Parathyroid adenoma (tissue), 2 donors: ENCODE measurements around the gene CDCA7.

Experiments
- H2AFZ ChIP-seq: fragments of 300-600 bp; sonication (generic); one replicate; pipeline ENCODE4 v1.7.0; 2017; ENCODE audit warnings: antibody characterized with exemption, mild to moderate bottlenecking
- H3K27ac ChIP-seq: fragments of 300-600 bp; sonication (generic); one replicate; pipeline ENCODE4 v1.7.0; 2017
- H3K27me3 ChIP-seq: fragments of 300-600 bp; sonication (generic); one replicate; pipeline ENCODE4 v1.7.0; 2017; ENCODE audit warnings: low read length; ENCODE audit not compliant: control insufficient read depth, insufficient read depth
- H3K36me3 ChIP-seq: fragments of 300-600 bp; sonication (generic); one replicate; pipeline ENCODE4 v1.7.0; 2017; ENCODE audit warnings: low read length; ENCODE audit not compliant: control insufficient read depth, insufficient read depth
- H3K4me1 ChIP-seq: fragments of 300-600 bp; sonication (generic); one replicate; pipeline ENCODE4 v1.7.0; 2017; ENCODE audit warnings: control low read depth
- H3K4me2 ChIP-seq: fragments of 300-600 bp; sonication (generic); one replicate; pipeline ENCODE4 v1.7.0; 2017; ENCODE audit warnings: low read length
- H3K4me3 ChIP-seq: fragments of 300-600 bp; sonication (generic); one replicate; pipeline ENCODE4 v1.7.0; 2017; ENCODE audit warnings: low read depth, low read length
- H3K79me2 ChIP-seq: fragments of 300-600 bp; sonication (generic); one replicate; pipeline ENCODE4 v1.7.0; 2017; ENCODE audit warnings: control low read depth
- H3K9ac ChIP-seq: fragments of 300-600 bp; sonication (generic); one replicate; pipeline ENCODE4 v1.7.0; 2017; ENCODE audit warnings: mild to moderate bottlenecking
- H3K9me3 ChIP-seq: fragments of 300-600 bp; sonication (generic); one replicate; pipeline ENCODE4 v1.7.0; 2017; ENCODE audit warnings: low read length; ENCODE audit not compliant: control insufficient read depth
- CTCF ChIP-seq: fragments of 300-600 bp; sonication (generic); IDR thresholded peaks from one replicate; pipeline ENCODE4 v1.7.0; 2017; ENCODE audit warnings: antibody characterized with exemption, mild to moderate bottlenecking
- donor health status: primary hyperparathyroidism.

Gene CDCA7

GRCh38 chr2:173401716-173402326, 47.1 kb downstream of the CDCA7 start:
- Histone ChIP-seq H3K4me1 (peaks cover 2% of the 10 kb centered on the region), H3K9ac (no peak overlapping the region), H3K4me3 (no peak overlapping the region), H2AFZ (peak overlapping the region; percentile 57), H3K36me3 (no peaks in the 10 kb centered on the region), H3K79me2 (no peaks in the 10 kb centered on the region), H3K27me3 (no peaks in the 10 kb centered on the region), H3K9me3 (no peaks in the 10 kb centered on the region), H3K4me2 (no peak overlapping the region), H3K27ac (no peak overlapping the region)
- TF ChIP-seq CTCF: no peak

- no peaks in the 10 kb centered on the region for H3K36me3 ChIP-seq
- peak; percentile 84 for TF ChIP-seq CTCF
- no peaks in the 10 kb centered on the region for H3K9me3 ChIP-seq
- no peak overlapping the region for H3K4me2 ChIP-seq
- peaks cover 2% of the 10 kb centered on the region for H3K4me1 ChIP-seq
- no peak overlapping the region for H3K4me3 ChIP-seq
- H3K27me3 ChIP-seq: no peaks in the 10 kb centered on the region
- H3K9ac ChIP-seq: no peak overlapping the region
- no peak overlapping the region for H2AFZ ChIP-seq
- H3K27ac ChIP-seq: no peak overlapping the region
- no peaks in the 10 kb centered on the region for H3K79me2 ChIP-seq
These were observed 47.8 kb downstream of the CDCA7 start for GRCh38 chr2:173402405-173402974.

GRCh38 chr2:173404841-173405750, 50.4 kb downstream of the CDCA7 start:
- H3K36me3 ChIP-seq: no peaks in the 10 kb centered on the region
- H2AFZ ChIP-seq: no peak overlapping the region
- H3K4me1 ChIP-seq: peaks cover 2% of the 10 kb centered on the region
- H3K27ac ChIP-seq: no peak overlapping the region
- no peak overlapping the region for H3K4me2 ChIP-seq
- H3K4me3 ChIP-seq: no peak overlapping the region
- H3K9me3 ChIP-seq: no peaks in the 10 kb centered on the region
- no peak for TF ChIP-seq CTCF
- H3K27me3 ChIP-seq: no peaks in the 10 kb centered on the region
- H3K9ac ChIP-seq: no peak overlapping the region
- H3K79me2 ChIP-seq: no peaks in the 10 kb centered on the region

- no peaks in the 10 kb centered on the region for H3K27me3 ChIP-seq
- no peak overlapping the region for H2AFZ ChIP-seq
- no peaks in the 10 kb centered on the region for H3K36me3 ChIP-seq
- no peak overlapping the region for H3K27ac ChIP-seq
- no peak overlapping the region for H3K4me2 ChIP-seq
- no peak for TF ChIP-seq CTCF
- no peaks in the 10 kb centered on the region for H3K9me3 ChIP-seq
- H3K4me1 ChIP-seq: no peaks in the 10 kb centered on the region
- H3K9ac ChIP-seq: no peak overlapping the region
- no peaks in the 10 kb centered on the region for H3K79me2 ChIP-seq
- H3K4me3 ChIP-seq: no peak overlapping the region
These were observed 52.5 kb downstream of the CDCA7 start for GRCh38 chr2:173407176-173407575.
